Peyer's patch (tissue), 4 donors: ENCODE results near the gene ZNF474.

Source experiments
- CTCF ChIP-seq, 6 experiments: fragments of 450-650 bp in 4 of 6; fragments of 200-600 bp in 2 of 6; sonication (generic) in 1 of 6; IDR thresholded peaks; one replicate each; pipeline ENCODE4 v1.5.1; 2017 to 2019; ENCODE audit warnings: antibody characterized with exemption in 6 of 6, mild to moderate bottlenecking in 3 of 6, moderate library complexity in 1 of 6
- POLR2A ChIP-seq, 2 donors: fragments of 450-650 bp; IDR thresholded peaks; one replicate each; pipeline ENCODE4 v1.5.1; 2017; ENCODE audit warnings: antibody characterized with exemption in 2 of 2, mild to moderate bottlenecking in 2 of 2, moderate library complexity in 2 of 2

- TF ChIP-seq CTCF (IDR thresholded peaks at IDR 0.05), result no peak
- TF ChIP-seq POLR2A (IDR thresholded peaks at IDR 0.05), result no peak
Measured at GRCh38 chr5:122137702-122138101, 8.4 kb downstream of the ZNF474 start.
